ENCODE results near the gene CAPS.
"Not testable (repeated sequence)": the region's sequence is repeated elsewhere in the genome, so short reads cannot be mapped to it uniquely, and the experiment has no call there.

Gene CAPS

GRCh38 chr19:5957170-5957569 lies 43.1 kb downstream of the CAPS start:
- DNase-seq (ENCODE audit: low spot score) = no peak

GRCh38 chr19:5958074-5958850 lies 44.2 kb downstream of the CAPS start:
- DNase-seq (ENCODE audit: low spot score) = no peak

- DNase-seq (ENCODE audit: low spot score) = no peak
These were observed 44.7 kb downstream of the CAPS start for GRCh38 chr19:5958851-5959122.

GRCh38 chr19:5959260-5960004 lies 45.4 kb downstream of the CAPS start:
- no peak for DNase-seq (ENCODE audit: low spot score)

GRCh38 chr19:5960005-5961001 lies 46.2 kb downstream of the CAPS start:
- no peak for DNase-seq (ENCODE audit: low spot score)

- DNase-seq (ENCODE audit: low spot score) = not testable (repeated sequence)
These were observed 47.6 kb downstream of the CAPS start for GRCh38 chr19:5961641-5961968.

- DNase-seq (ENCODE audit: low spot score) = no peak
These were observed 48.2 kb downstream of the CAPS start for GRCh38 chr19:5961969-5962945.

- not testable (repeated sequence) for DNase-seq (ENCODE audit: low spot score)
These were observed 49.2 kb downstream of the CAPS start for GRCh38 chr19:5963259-5963658.

GRCh38 chr19:5963855-5964254 lies 49.8 kb downstream of the CAPS start:
- no peak for DNase-seq (ENCODE audit: low spot score)

- no peak for DNase-seq (ENCODE audit: low spot score)
These were observed 50.9 kb downstream of the CAPS start for GRCh38 chr19:5964816-5965565.
